ENCODE measurements around the gene ZMIZ1. TPM values are rescaled to one million over a fixed set of nuclear protein-coding genes. Genes with fewer than 3 reads are reported as not detected.
A peak's percentile ranks its signal among the peaks of the same experiment; 100 is the strongest.

ZMIZ1 gene
- total RNA-seq, 1 experiment from 2014 or later = 34.2 TPM

- no peak for DNase-seq (ENCODE audit: low read depth, low spot score)
- intact Hi-C loops (cut with micrococcal nuclease; ENCODE audit: unreplicated experiment) (no loop called here), in situ Hi-C loops (cut with HindIII; ENCODE audit: low pct_unique_long_range_greater_than_20kb, low sequenced_read_pairs) (no loop called here)
- no TSS peak for BruUV-seq (replicated peaks)
- Histone ChIP-seq H3K27me3 (ENCODE audit: control insufficient read depth, insufficient read depth, low read length) (no peaks in the 10 kb centered on the region), H3K4me1 (ENCODE audit: control insufficient read depth, insufficient read depth, low read length) (peaks cover 73% of the 10 kb centered on the region), H3K9me3 (ENCODE audit: control insufficient read depth, insufficient read depth, low read depth, low read length) (no peaks in the 10 kb centered on the region), H3K4me3 (ENCODE audit: low read depth in 2 of 2, low read length in 2 of 2) (no peak overlapping the region), H3K27ac (ENCODE audit: low read length) (peak overlapping the region; percentile 85), H3K36me3 (ENCODE audit: control insufficient read depth, insufficient read depth, low read length) (no peaks in the 10 kb centered on the region)
- TF ChIP-seq CTCF (IDR thresholded peaks at IDR 0.05) = no peak
- TF ChIP-seq SIN3A (IDR thresholded peaks at IDR 0.05; ENCODE audit: borderline replicate concordance, insufficient read depth, low read depth, low read length) = no peak
- no peak for TF ChIP-seq REST (IDR thresholded peaks at IDR 0.05; ENCODE audit: insufficient read depth in 1 of 2, low read depth in 2 of 2, low read length in 1 of 2)
- no peak for TF ChIP-seq POLR2AphosphoS5 (IDR thresholded peaks at IDR 0.05; ENCODE audit: low read depth, low read length)
- no peak for TF ChIP-seq TCF7L2 (IDR thresholded peaks at IDR 0.05; ENCODE audit: low read depth, low read length)
- no peak for ATAC-seq
- ChIA-PET POLR2A (interaction anchor here (0.6 kb wide), 1 partner anchor 221 kb away, joined by 3 read pairs; no protein-coding TSS in a partner anchor), CTCF (interaction anchor here (0.6 to 2.4 kb wide), 2 partner anchors 38 to 935 kb away, joined by 3 to 8 read pairs; no protein-coding TSS in a partner anchor)
Measured at GRCh38 chr10:79156334-79157274, 87.8 kb downstream of the ZMIZ1 start.

- Histone ChIP-seq H3K27me3 (ENCODE audit: control insufficient read depth, insufficient read depth, low read length) (no peaks in the 10 kb centered on the region), H3K27ac (ENCODE audit: low read length) (peak overlapping the region; percentile 85), H3K4me1 (ENCODE audit: control insufficient read depth, insufficient read depth, low read length) (peaks cover 71% of the 10 kb centered on the region), H3K36me3 (ENCODE audit: control insufficient read depth, insufficient read depth, low read length) (no peaks in the 10 kb centered on the region), H3K4me3 (ENCODE audit: low read depth in 2 of 2, low read length in 2 of 2) (no peak overlapping the region), H3K9me3 (ENCODE audit: control insufficient read depth, insufficient read depth, low read depth, low read length) (no peaks in the 10 kb centered on the region)
- 0 out of 2 replicates have a peak, but pooled peaks have one; percentile 1 for TF ChIP-seq SIN3A (IDR thresholded peaks at IDR 0.05; ENCODE audit: borderline replicate concordance, insufficient read depth, low read depth, low read length)
- no peak for TF ChIP-seq POLR2AphosphoS5 (IDR thresholded peaks at IDR 0.05; ENCODE audit: low read depth, low read length)
- ATAC-seq = peak; percentile 5
- POLR2A ChIA-PET = no interaction called here
- BruUV-seq (replicated peaks) = no TSS peak
- in situ Hi-C loops (cut with HindIII; ENCODE audit: low pct_unique_long_range_greater_than_20kb, low sequenced_read_pairs) (no loop called here), intact Hi-C loops (cut with micrococcal nuclease; ENCODE audit: unreplicated experiment) (no loop called here)
- DNase-seq (ENCODE audit: low read depth, low spot score) = no peak
- CTCF ChIA-PET = interaction anchor here (2.4 kb wide), 1 partner anchor 37 kb away, joined by 8 read pairs; no protein-coding TSS in a partner anchor
Measured at GRCh38 chr10:79158004-79158340, 89.2 kb downstream of the ZMIZ1 start.
